ENCODE data around the gene ADAMTSL1.

The ADAMTSL1 gene

GRCh38 chr9:18478501-18479361 is 4.8 kb downstream of the ADAMTSL1 start:
- Mint-ChIP-seq H3K4me3 (no peak overlapping the region), H3K27me3 (peaks cover 8 to 11% of the 10 kb centered on the region in 2 donors), H3K36me3 (no peaks in the 10 kb centered on the region), H3K27ac (no peak overlapping the region), H3K4me1 (no peaks in the 10 kb centered on the region), H3K9me3 (no peaks in the 10 kb centered on the region)
- DNase-seq = no peak
- ATAC-seq (replicated peaks) = no peak

DNA sequence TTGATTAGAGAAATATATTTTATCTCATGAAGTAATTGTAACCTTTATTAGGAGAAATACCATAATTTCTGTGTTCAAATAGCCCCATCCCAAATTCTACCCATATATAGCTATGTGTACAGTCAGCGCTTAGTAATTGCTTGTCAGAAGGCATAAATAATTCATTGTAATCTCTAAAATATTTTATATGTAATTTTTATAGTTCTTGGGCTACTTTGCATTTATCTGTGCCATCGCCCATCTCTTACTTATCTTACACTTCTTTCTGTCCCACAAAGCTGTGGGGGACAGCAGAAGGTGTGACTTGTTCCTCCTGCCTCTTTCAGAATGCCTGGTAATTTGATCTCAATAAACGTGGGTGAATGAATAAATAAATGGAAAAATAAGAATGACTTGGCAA is 5.5 kb downstream of the ADAMTSL1 start:
- H3K4me3 Mint-ChIP-seq = no peak overlapping the region
- DNase-seq = no peak
- no peak for ATAC-seq (replicated peaks)
- no peak overlapping the region for H3K27ac Mint-ChIP-seq
- H3K27me3 Mint-ChIP-seq = peaks cover 8% of the 10 kb centered on the region in 2 donors
- no peaks in the 10 kb centered on the region for H3K9me3 Mint-ChIP-seq
- H3K4me1 Mint-ChIP-seq = no peaks in the 10 kb centered on the region
- H3K36me3 Mint-ChIP-seq = no peaks in the 10 kb centered on the region

- DNase-seq (no peak), ATAC-seq (replicated peaks) (no peak)
- no peak overlapping the region for H3K27ac Mint-ChIP-seq
- H3K36me3 Mint-ChIP-seq = no peaks in the 10 kb centered on the region
- H3K4me3 Mint-ChIP-seq = no peak overlapping the region
- peaks cover 0 to 8% of the 10 kb centered on the region in 2 donors for H3K27me3 Mint-ChIP-seq
- H3K9me3 Mint-ChIP-seq = no peaks in the 10 kb centered on the region
- H3K4me1 Mint-ChIP-seq = no peaks in the 10 kb centered on the region
Measured at GRCh38 chr9:18480662-18481093, 6.7 kb downstream of the ADAMTSL1 start.

DNA sequence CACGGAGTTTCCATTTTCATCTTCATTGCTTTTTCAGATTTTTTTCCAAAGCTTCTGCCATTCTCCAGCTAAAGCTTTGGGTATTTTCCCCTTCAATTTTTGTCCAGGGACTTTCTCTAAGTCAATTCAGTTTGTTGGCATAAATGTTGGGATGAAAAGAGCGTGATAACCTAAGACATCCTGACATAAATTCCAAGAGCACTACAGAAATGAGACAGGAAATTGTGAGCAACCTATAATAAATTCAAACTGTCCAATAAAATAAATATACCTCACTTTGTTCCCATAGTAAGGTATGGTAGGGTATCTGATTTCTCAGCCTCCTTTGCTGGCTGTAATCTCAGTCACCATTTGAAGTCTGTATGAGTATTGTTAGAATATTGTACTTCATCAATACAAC is 8.4 kb downstream of the ADAMTSL1 start:
- Mint-ChIP-seq H3K9me3 (no peaks in the 10 kb centered on the region), H3K36me3 (no peaks in the 10 kb centered on the region), H3K4me3 (no peak overlapping the region), H3K27me3 (peaks cover 0 to 4% of the 10 kb centered on the region in 2 donors), H3K4me1 (no peaks in the 10 kb centered on the region), H3K27ac (no peak overlapping the region)
- ATAC-seq (replicated peaks) (no peak), DNase-seq (no peak)

DNA sequence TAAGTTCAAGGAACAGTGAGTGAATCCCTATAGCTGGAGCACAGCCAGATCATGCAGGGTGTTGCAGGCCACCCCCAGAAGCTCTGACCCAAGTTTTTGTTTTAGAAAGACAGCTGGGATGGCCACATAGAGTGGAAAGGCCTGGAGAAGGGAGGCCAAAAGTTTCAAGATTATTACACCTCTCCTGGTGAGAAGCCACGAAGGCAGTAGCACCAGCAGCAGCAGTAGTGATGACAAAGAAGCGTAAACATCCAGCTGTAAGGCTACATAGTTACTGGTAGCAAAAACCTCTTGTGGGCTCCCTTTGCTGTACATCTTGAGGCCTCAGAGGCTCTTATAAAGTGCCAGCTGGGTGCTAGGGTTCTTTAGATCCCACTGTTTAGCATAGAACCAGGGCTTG is 11.8 kb downstream of the ADAMTSL1 start:
- Mint-ChIP-seq H3K4me3 (no peak overlapping the region), H3K4me1 (no peaks in the 10 kb centered on the region), H3K27ac (no peak overlapping the region), H3K36me3 (no peaks in the 10 kb centered on the region), H3K27me3 (peaks cover 0 to under 1% of the 10 kb centered on the region in 2 donors), H3K9me3 (no peaks in the 10 kb centered on the region)
- DNase-seq (no peak), ATAC-seq (replicated peaks) (no peak)

DNA sequence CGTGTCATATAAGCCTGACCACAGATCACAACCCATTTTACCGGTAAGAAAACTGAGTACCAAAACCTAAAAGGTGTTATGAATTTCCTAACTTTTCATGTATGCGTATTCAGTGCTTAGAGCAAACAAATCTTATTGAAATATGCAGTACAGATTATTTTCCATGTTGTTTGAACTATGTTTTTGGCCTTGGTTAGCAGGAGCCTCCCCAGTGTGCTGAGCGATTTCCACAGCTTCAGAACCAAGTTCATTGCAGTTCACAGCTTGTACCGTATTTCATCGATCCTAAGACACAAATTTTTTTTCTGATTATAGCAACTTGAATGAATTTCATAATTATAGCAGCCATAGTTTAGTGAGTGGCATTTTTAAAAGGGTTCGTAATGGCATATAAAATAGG is 13.7 kb downstream of the ADAMTSL1 start:
- no peaks in the 10 kb centered on the region for H3K36me3 Mint-ChIP-seq
- no peak overlapping the region for H3K4me3 Mint-ChIP-seq
- no peak overlapping the region for H3K27ac Mint-ChIP-seq
- no peak for DNase-seq
- H3K4me1 Mint-ChIP-seq = no peaks in the 10 kb centered on the region
- no peaks in the 10 kb centered on the region for H3K27me3 Mint-ChIP-seq
- no peak for ATAC-seq (replicated peaks)
- H3K9me3 Mint-ChIP-seq = no peaks in the 10 kb centered on the region

- Mint-ChIP-seq H3K27me3 (no peaks in the 10 kb centered on the region), H3K4me3 (no peak overlapping the region), H3K36me3 (no peaks in the 10 kb centered on the region), H3K4me1 (no peaks in the 10 kb centered on the region), H3K9me3 (no peaks in the 10 kb centered on the region), H3K27ac (no peak overlapping the region)
- no peak for ATAC-seq (replicated peaks)
- DNase-seq = no peak
Measured at GRCh38 chr9:18488886-18489285, 14.9 kb downstream of the ADAMTSL1 start.

DNA sequence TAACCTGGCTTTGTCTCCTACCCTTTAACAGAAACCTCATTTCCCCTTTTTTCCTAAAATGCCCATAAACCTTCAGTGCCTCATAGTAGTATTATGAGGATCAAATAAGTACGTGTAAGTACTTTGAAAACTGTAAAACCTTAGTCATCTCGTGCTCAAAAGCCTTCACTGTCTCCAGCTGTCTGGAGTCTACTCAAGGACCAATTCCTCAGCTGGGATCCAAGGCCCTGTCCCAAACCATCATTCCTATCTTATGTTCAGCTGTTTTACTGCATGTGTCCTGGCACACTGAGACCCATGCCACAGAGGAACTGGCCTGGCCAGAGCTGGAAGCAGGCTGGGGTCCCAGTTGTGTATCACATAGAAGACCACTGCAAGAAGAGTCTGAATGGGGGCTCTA is 15.9 kb downstream of the ADAMTSL1 start:
- Mint-ChIP-seq H3K4me1 (no peaks in the 10 kb centered on the region), H3K27me3 (no peaks in the 10 kb centered on the region), H3K4me3 (no peak overlapping the region), H3K9me3 (no peaks in the 10 kb centered on the region), H3K27ac (no peak overlapping the region), H3K36me3 (no peaks in the 10 kb centered on the region)
- ATAC-seq (replicated peaks) (no peak), DNase-seq (no peak)

GRCh38 chr9:18490641-18491370 is 16.9 kb downstream of the ADAMTSL1 start:
- Mint-ChIP-seq H3K36me3 (no peaks in the 10 kb centered on the region), H3K27ac (no peak overlapping the region), H3K27me3 (no peaks in the 10 kb centered on the region), H3K4me1 (no peaks in the 10 kb centered on the region), H3K9me3 (no peaks in the 10 kb centered on the region), H3K4me3 (no peak overlapping the region)
- ATAC-seq (replicated peaks) (no peak), DNase-seq (no peak)

DNA sequence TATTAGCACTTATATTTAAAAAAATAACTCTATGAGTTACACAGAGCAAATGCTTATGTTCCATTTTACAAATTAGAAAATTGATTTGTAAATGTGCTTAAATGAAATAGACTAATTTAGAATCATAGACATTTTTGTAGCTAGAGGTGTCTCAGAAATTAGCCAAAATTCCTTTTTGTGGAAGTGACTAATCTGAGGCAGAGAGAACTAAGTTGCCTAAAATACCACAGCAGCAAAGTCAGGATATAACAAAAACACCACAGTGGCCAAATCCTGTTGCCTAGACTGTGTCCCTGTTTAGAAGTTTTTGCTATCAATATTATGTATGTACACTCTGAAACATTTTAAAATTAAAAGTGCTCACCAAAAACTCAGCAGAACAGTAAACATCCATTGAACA is 18.7 kb downstream of the ADAMTSL1 start:
- DNase-seq (no peak), ATAC-seq (replicated peaks) (no peak)
- H3K27me3 Mint-ChIP-seq = no peaks in the 10 kb centered on the region
- H3K4me1 Mint-ChIP-seq = no peaks in the 10 kb centered on the region
- no peaks in the 10 kb centered on the region for H3K9me3 Mint-ChIP-seq
- no peak overlapping the region for H3K4me3 Mint-ChIP-seq
- H3K36me3 Mint-ChIP-seq = no peaks in the 10 kb centered on the region
- no peak overlapping the region for H3K27ac Mint-ChIP-seq

- H3K27ac Mint-ChIP-seq = no peak overlapping the region
- H3K4me3 Mint-ChIP-seq = no peak overlapping the region
- no peaks in the 10 kb centered on the region for H3K36me3 Mint-ChIP-seq
- no peaks in the 10 kb centered on the region for H3K4me1 Mint-ChIP-seq
- ATAC-seq (replicated peaks) = no peak
- H3K27me3 Mint-ChIP-seq = no peaks in the 10 kb centered on the region
- no peak for DNase-seq
- no peaks in the 10 kb centered on the region for H3K9me3 Mint-ChIP-seq
Measured at GRCh38 chr9:18493451-18493993, 19.6 kb downstream of the ADAMTSL1 start.

- Mint-ChIP-seq H3K27ac (no peak overlapping the region), H3K9me3 (no peaks in the 10 kb centered on the region)
- no peak for ATAC-seq (replicated peaks)
Measured at GRCh38 chr9:18495065-18495464, 21.1 kb downstream of the ADAMTSL1 start.

DNA sequence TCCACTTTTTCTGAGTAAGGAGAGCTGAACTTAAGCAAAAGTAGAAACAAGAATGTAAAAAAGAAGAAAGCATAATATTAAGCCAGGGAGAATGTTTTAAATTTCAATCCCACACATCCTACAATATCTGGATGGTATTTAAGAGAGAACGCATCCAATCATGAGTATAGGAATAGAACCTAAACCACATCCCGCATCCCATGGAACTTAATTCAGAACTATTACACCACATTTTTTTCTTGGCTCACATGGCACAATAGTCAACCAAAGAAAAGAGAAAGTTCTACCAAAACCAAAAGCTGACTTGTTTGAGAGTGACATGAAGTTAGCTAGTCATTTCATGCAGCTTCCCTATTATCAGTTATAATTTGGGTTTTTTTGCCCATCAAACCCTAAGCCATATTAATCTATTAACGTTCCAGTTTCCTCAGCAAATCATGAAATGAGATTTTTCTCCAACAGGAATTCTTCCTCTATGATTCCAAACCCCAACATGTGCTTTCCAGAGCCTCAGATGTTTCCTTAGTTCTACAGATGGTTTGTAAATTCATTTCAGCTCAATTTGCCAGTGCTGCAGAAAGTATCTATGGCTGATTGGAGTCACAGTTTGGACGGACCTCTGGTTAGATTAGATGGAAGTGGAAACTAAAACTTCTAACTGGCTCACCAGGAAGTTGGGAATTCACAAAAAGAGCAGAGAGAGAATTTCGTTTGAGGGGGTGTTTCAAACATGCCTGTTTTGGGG is 22.5 kb downstream of the ADAMTSL1 start:
- Mint-ChIP-seq H3K4me3 (no peak overlapping the region), H3K27me3 (no peaks in the 10 kb centered on the region), H3K4me1 (no peaks in the 10 kb centered on the region), H3K27ac (no peak overlapping the region), H3K9me3 (no peaks in the 10 kb centered on the region), H3K36me3 (no peaks in the 10 kb centered on the region)
- no peak for ATAC-seq (replicated peaks)
- DNase-seq = no peak

More at GRCh38 chr9:18495065-18495464, 21.1 kb downstream of the ADAMTSL1 start:
- DNase-seq = no peak
- no peaks in the 10 kb centered on the region for H3K4me1 Mint-ChIP-seq
- H3K27me3 Mint-ChIP-seq = no peaks in the 10 kb centered on the region
- no peak overlapping the region for H3K4me3 Mint-ChIP-seq
- no peaks in the 10 kb centered on the region for H3K36me3 Mint-ChIP-seq

GRCh38 chr9:18499062-18499461 is 25.1 kb downstream of the ADAMTSL1 start:
- ATAC-seq (replicated peaks) (no peak), DNase-seq (no peak)
- H3K27me3 Mint-ChIP-seq = no peaks in the 10 kb centered on the region
- H3K9me3 Mint-ChIP-seq = no peaks in the 10 kb centered on the region
- H3K4me3 Mint-ChIP-seq = no peak overlapping the region
- no peak overlapping the region for H3K27ac Mint-ChIP-seq
- no peaks in the 10 kb centered on the region for H3K36me3 Mint-ChIP-seq
- no peaks in the 10 kb centered on the region for H3K4me1 Mint-ChIP-seq

Data from stimulated activated naive B cell treated with anti-CD40 and anti-IgM and Interleukin-4, amounts not matched to agents 10 μg/mL and 1 μg/mL and 100 μg/mL, for 72 hours (primary cell).